Bronchus fibroblast of lung (primary cell): ENCODE measurements around the gene JMJD4. TPM values are rescaled to one million over a fixed set of nuclear protein-coding genes. Genes with fewer than 3 reads are reported as not detected.

ENCODE experiments used
- total RNA-seq: library from RNA; depleted of rRNA; stranded (reverse); fragments of >200 nt; gene quantifications from 2 replicates; pipeline ENCODE4 v1.2.3, GENCODE V29; 2015

The JMJD4 gene, protein sequence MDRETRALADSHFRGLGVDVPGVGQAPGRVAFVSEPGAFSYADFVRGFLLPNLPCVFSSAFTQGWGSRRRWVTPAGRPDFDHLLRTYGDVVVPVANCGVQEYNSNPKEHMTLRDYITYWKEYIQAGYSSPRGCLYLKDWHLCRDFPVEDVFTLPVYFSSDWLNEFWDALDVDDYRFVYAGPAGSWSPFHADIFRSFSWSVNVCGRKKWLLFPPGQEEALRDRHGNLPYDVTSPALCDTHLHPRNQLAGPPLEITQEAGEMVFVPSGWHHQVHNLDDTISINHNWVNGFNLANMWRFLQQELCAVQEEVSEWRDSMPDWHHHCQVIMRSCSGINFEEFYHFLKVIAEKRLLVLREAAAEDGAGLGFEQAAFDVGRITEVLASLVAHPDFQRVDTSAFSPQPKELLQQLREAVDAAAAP
- 17.3 and 19.6 TPM in 2 replicates for total RNA-seq

DNA sequence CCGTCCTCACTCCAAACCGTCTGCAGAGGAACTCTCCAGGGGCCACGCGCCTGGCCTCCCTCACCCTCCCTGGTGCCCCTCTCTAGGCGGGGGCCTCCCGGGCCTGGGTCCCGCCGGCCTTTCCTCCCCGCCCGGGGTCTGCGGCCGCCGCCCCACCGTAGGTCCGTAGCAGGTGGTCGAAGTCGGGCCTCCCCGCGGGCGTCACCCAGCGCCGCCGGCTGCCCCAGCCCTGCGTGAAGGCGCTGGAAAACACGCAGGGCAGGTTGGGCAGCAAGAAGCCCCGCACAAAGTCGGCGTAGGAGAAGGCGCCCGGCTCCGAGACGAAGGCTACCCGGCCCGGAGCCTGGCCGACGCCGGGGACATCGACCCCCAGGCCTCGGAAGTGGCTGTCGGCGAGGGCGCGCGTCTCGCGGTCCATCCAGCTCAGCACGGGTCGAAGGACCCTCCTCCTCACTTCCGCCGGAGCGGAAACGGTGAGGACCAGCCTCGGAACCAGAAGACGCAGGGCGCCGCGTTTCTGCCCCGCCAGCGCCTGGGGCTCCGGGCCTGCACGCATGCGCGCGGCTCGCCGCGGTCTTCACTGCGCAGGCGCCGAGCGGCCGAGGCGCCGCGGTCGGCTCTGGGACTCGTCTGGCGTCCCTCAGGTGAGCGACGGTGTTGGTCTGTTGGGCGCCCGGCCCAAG lies at the start of gene JMJD4, which contains the start of gene SNAP47:
Gene JMJD4, minus strand, starts transcription at position 447 of the 683 bp plus-strand sequence. Its CDS starts 29 bp downstream, at position 418.
Gene SNAP47, plus strand, starts transcription at position 580 of the 683 bp plus-strand sequence. CDS start 12,302 bp downstream, outside the sequence.

Other genes with a start within 250 kb of the JMJD4 start
- gene ZNF678, start 171.7 kb downstream of the JMJD4 start, total RNA-seq = 4.9 and 5.5 TPM in 2 replicates
- 33.4 and 33.8 TPM in 2 replicates for gene SNAP47, start 133 bp upstream of the JMJD4 start, total RNA-seq
- not detected in 2 replicates for gene PRSS38, start 80.4 kb upstream of the JMJD4 start, total RNA-seq
- 0.30 and 0.50 TPM in 2 replicates for gene WNT9A, start 212.6 kb upstream of the JMJD4 start, total RNA-seq